ENCODE measurements around the gene LIPK. TPM values are rescaled to one million over a fixed set of nuclear protein-coding genes. Genes with fewer than 3 reads are reported as not detected.

Gene LIPK
- total and polyA plus RNA-seq, 2 of the 13 experiments (the other 11 are each of a cell fraction or from before 2014, with no cell fraction given), result not detected

GRCh38 chr10:88702848-88703597 lies 3.0 kb upstream of the LIPK start:
- Histone ChIP-seq H3K4me2 (ENCODE audit: low read depth, low read length) (peak overlapping the region; percentile 5; the same call in 1 of the 2 replicates), H4K20me1 (ENCODE audit: insufficient read depth, low read length) (no peaks in the 10 kb centered on the region), H3K4me3 (replicated peaks in 1 of 3; ENCODE audit: insufficient read depth in 1 of 3, low read depth in 2 of 3, low read length in 3 of 3) (no peak overlapping the region), H3K9me3 (ENCODE audit: low read length) (no peaks in the 10 kb centered on the region), H3K27ac (ENCODE audit: extremely low read length, insufficient read depth, low read length) (no peak overlapping the region), H3K79me2 (ENCODE audit: insufficient read depth, low read length) (no peaks in the 10 kb centered on the region), H3K27me3 (ENCODE audit: control insufficient read depth in 1 of 2, insufficient read depth in 2 of 2, low read length in 2 of 2) (no peaks in the 10 kb centered on the region), H2AFZ (ENCODE audit: low read length) (no peak overlapping the region), H3K36me3 (replicated peaks in 1 of 2; ENCODE audit: control insufficient read depth in 1 of 2, insufficient read depth in 2 of 2, low read length in 2 of 2) (no peaks in the 10 kb centered on the region), H3K4me1 (ENCODE audit: insufficient read depth, low read length) (peaks cover 14% of the 10 kb centered on the region), H3K9ac (ENCODE audit: insufficient read depth, low read depth, low read length) (no peak overlapping the region)
- BruUV-seq (replicated peaks), result no TSS peak
- intact Hi-C loops (cut with micrococcal nuclease; ENCODE audit: unreplicated experiment), result no loop called here
- POLR2A ChIA-PET, result no interaction called here
- DNase-seq (ENCODE audit: low spot score), result peak; percentile 72
- in situ Hi-C loops (cut with HindIII; ENCODE audit: extremely low pct_ligation_motif_present, low pct_unique_long_range_greater_than_20kb), result no loop called here
- FAIRE-seq, result no peak
- peak; percentile 95 for ATAC-seq
- WGBS (ENCODE audit: low lambda C conversion rate), result 4% methylated on average over 4 of the region's 4 CpGs
- CTCF ChIA-PET (ENCODE audit: low intra/inter-chr PET ratio, low total read pairs), result no interaction called here
- TF ChIP-seq DPF2 (CRISPR knock-in tag; IDR thresholded peaks at IDR 0.05; ENCODE audit: borderline replicate concordance, low read depth) (peak; percentile 23; the same call in 1 of the 2 replicates), DZIP1 (CRISPR knock-in tag; IDR thresholded peaks at IDR 0.05) (no peak), CREB1 (IDR thresholded peaks at IDR 0.05) (no peak), CREB1 (CRISPR knock-in tag; IDR thresholded peaks at IDR 0.05) (peak; percentile 32; the same call in 1 of the 2 replicates), GATAD2A (CRISPR knock-in tag; IDR thresholded peaks at IDR 0.05) (peak; percentile 32; the same call in 1 of the 2 replicates), FOSL1 (CRISPR knock-in tag; IDR thresholded peaks at IDR 0.05; ENCODE audit: borderline replicate concordance) (no peak), TEAD3 (CRISPR knock-in tag; optimal IDR thresholded peaks at IDR 0.05; ENCODE audit: borderline replicate concordance) (peak; percentile 62), SIX1 (CRISPR knock-in tag; IDR thresholded peaks at IDR 0.05; ENCODE audit: borderline replicate concordance) (no peak), FOXP1 (IDR thresholded peaks at IDR 0.05) (no peak), FOXP1 (CRISPR knock-in tag; IDR thresholded peaks at IDR 0.05) (peak; percentile 40), NFYC (CRISPR knock-in tag; IDR thresholded peaks at IDR 0.05) (no peak), HOXA9 (CRISPR knock-in tag; IDR thresholded peaks at IDR 0.05; ENCODE audit: borderline replicate concordance) (no peak), ZC3H4 (CRISPR knock-in tag; IDR thresholded peaks at IDR 0.05; ENCODE audit: borderline replicate concordance) (no peak), ZNF605 (CRISPR knock-in tag; IDR thresholded peaks at IDR 0.05) (no peak), ZNF142 (CRISPR knock-in tag; IDR thresholded peaks at IDR 0.05) (no peak), ZNF839 (CRISPR knock-in tag; IDR thresholded peaks at IDR 0.05; ENCODE audit: borderline replicate concordance) (no peak), SALL1 (CRISPR knock-in tag; IDR thresholded peaks at IDR 0.05) (no peak), HNF4A (CRISPR knock-in tag; IDR thresholded peaks at IDR 0.05) (peak; percentile 63), ELF3 (CRISPR knock-in tag; IDR thresholded peaks at IDR 0.05) (peak; percentile 68; the same call in 1 of the 2 replicates)

All from HepG2 (cell line).